ENCODE data around the gene LPIN1.

The LPIN1 gene

GRCh38 chr2:11784747-11785610 is 38.5 kb downstream of the LPIN1 start:
- peak in 1 of 2 donors; percentile 9 for DNase-seq (ENCODE audit: low read depth in 2 of 2)

- no peak for DNase-seq (ENCODE audit: low read depth in 2 of 2)
Observed at GRCh38 chr2:11785611-11785940, 39.1 kb downstream of the LPIN1 start.

DNA sequence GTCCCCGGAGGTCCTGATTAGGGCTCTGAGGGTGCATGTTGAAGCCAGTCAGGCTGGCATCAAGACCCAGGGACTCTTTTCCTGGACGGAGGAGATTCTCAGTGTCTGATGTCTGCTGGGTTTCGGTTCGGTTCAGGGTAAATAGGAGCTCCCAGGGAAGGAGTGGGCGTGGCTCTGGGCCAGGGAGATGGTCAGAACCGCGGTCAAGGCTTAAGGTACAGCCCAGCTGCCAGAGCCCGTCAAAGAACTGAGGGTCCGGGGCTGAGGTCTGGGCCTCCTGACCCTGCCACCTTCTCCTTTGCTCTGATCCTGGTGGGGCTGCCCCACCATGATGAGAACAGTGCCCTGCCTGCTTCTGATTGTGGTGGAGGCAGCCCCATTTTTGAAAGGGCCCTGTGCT is 39.8 kb downstream of the LPIN1 start:
- no peak for DNase-seq (ENCODE audit: low read depth in 2 of 2)

- no peak for DNase-seq (ENCODE audit: low read depth in 2 of 2)
Observed at GRCh38 chr2:11786592-11786991, 40.2 kb downstream of the LPIN1 start.

GRCh38 chr2:11787991-11788390 is 41.6 kb downstream of the LPIN1 start:
- DNase-seq (ENCODE audit: low read depth in 2 of 2): no peak

DNA sequence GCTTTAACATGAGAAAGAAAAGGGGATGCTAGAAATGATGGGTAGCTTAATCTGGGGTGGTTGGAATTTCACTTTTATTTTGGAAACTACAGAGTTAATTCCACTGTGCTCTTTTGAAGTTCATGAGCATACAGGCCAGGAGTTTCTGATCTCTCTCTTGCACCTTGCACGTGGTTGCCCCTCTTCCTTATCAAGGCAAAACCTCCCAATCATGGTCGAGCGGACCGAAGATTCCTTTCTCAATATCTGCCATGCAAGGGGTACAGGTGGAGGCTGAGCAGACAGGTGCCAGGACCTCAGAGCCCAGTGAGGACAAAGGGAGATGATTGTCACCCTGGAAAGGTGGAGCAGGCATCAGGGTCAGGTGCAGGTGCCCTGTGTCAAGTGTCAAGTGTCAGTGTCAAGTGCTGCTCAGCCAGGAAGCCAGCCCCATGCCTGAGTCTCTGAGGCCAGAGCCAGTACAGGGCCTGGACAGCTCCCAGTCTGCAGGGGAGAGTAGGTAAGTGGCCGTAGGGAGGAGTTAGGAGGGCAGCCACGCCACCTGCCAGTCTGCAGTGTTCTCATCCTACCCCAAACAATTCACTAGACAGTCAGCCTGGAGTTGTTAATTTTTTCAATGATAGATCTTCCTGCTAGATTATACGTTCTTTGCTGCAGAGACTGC is 42.2 kb downstream of the LPIN1 start:
- DNase-seq (ENCODE audit: low read depth in 2 of 2): no peak

DNA sequence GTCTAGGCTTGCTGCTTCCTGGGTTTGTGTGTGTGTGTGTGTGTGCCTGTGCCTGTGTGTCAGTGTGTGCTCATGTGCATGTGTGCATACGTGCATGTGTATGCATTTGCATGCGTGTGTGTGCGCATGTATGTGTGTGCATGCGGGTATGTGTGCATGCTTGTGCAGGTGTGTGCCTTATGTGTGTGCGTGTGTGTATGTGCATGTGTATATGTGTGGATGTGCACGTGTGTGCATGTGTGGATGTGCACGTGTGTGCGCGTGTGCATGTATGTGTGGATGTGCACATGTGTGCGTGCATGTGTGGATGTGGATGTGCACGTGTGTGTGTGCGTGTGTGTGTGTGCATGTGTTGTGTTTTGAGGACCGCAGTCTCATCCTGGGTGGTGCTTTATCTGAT is 42.8 kb downstream of the LPIN1 start:
- DNase-seq (ENCODE audit: low read depth in 2 of 2): no peak

- DNase-seq (ENCODE audit: low read depth in 2 of 2): no peak
Observed at GRCh38 chr2:11790228-11790627, 43.8 kb downstream of the LPIN1 start.

- DNase-seq (ENCODE audit: low read depth in 2 of 2): no peak
Observed at GRCh38 chr2:11795590-11795989, 49.2 kb downstream of the LPIN1 start.

GRCh38 chr2:11796190-11797171 is 50.0 kb downstream of the LPIN1 start:
- no peak for DNase-seq (ENCODE audit: low read depth in 2 of 2)

DNA sequence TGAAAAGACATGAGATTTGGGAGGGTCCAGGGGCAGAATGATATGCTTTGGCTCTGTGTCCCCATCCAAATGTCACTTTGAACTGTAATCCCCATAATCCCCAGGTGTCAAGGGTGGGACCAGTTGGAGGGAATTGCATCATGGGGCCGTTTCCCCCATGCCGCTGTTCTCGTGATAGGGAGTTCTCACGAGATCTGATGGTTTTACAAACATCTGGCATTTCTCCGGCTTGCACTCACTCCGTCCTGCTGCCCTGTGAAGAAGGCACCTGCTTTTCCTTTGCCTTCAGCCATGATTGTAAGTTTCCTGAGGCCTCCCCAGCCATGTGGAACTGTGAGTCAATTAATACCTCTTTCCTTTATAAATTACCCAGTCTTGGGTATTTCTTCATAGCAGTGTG is 51.4 kb downstream of the LPIN1 start:
- no peak for DNase-seq (ENCODE audit: low read depth in 2 of 2)

DNA sequence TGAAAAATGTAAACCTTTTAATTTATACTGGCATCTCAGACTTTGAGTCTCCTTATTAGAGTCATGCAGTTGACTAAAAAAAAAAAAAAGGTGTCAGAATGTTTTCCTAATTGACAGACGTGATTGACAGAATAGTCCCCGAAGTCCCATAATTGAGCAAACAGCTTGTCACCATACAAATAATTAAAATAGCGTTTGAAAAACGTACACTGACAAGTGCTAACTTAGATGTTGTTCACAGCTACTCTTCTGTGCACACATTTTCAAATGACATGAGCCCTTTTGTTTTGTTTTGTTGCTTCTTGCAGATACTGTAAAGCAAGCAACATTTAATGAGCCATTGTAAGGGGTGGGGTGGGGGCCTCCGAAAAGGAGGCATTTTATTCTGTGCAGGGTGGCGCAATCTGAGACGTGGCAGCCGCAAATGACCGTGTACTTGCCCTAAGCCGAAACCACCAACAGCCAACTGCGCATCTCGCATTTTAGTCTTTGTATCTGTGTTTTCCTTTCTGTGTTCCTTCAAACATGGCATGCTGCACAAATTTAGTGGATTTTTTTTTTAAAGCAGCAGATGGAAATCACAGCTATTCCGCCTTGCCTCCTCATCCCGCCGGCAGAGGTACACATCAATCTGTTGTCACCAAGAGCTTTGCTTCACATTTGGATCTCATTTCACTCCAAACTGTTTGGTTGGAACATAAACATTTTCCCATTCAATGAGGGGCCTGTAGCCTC is 52.4 kb downstream of the LPIN1 start:
- no peak for DNase-seq (ENCODE audit: low read depth in 2 of 2)

DNA sequence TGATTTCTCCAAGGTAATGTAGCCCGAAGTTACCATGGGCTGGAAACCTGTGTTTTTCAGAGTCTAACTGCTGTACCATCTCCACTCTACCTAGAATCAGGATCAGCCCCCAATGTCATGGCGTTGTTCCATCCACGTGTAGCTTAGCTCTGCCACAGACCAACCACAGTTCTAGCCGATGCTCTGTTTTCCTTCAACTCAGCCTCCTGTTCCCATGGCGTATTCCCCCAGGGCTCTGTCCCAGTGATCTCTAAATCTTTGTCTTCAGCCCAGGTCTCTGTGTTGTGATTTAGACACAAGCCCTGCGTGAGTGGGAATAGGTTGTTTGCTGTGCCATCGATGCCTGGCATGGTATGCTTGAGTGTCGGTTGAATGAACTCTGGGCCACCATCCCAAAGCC is 53.4 kb downstream of the LPIN1 start:
- DNase-seq (ENCODE audit: low read depth in 2 of 2): no peak

GRCh38 chr2:11802782-11803191 is 56.4 kb downstream of the LPIN1 start:
- DNase-seq (ENCODE audit: low read depth in 2 of 2): no peak

- no peak for DNase-seq (ENCODE audit: low read depth in 2 of 2)
Observed at GRCh38 chr2:11805024-11805423, 58.6 kb downstream of the LPIN1 start.

DNA sequence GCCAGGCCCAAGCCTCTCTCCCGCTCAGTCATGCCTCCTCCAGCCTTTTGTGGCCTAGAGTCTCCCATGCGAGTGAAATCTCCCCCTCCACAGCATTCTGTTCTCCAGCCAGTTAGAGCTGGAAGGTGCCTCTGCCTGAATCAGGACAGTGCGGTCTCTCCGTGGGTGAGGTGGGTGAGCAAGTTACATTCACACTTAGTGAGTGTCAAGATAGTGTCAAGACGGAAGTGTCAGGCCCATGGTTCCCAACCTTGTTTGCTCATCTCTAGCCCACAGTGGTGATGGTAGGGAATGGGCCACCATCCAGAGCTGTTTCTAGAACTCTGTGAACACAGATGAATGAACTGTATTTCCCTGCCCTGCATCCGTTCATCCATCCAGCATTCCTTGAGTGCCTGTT is 59.5 kb downstream of the LPIN1 start:
- no peak for DNase-seq (ENCODE audit: low read depth in 2 of 2)

DNA sequence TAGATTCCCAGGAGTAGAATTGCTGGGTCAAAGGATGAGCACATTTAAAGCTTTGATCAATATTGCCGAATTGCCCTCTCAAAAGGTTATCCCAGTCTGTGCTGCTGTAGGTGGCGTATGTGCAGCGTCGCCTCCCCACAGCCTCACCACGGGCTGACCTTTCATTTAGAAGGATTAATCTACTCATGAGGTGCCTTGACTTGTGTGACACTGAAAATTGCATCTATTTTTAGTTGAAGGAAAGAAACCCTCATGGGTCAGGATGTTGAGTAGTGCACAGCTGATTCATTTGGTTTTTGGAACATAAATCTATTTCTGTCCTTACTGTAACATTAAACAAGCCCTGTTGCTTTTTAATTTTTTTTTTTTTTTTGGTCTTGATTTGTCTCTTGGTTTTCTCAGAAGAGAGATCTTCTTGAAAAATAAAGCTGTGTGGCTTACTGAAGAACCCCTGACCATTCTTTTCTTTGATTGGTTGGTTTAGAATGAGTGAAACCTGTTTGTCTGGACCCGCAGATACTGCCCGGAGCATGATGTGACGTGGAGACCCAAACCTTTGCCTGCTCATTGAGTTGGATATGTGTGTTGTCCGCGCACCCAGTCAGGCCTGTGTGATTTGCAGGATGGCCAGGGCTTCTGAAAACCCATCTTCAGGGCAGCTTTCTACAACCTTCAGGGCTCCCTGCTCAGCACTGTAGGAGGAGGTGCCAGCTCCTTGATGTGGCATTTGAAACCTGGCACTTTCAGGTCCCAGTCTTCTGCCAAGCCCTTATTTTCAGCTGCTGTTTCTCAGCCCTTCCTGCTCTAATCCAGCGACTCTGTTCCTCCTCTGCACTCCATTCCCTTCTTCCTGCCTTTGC is 61.0 kb downstream of the LPIN1 start:
- DNase-seq (ENCODE audit: low read depth in 2 of 2): no peak

DNA sequence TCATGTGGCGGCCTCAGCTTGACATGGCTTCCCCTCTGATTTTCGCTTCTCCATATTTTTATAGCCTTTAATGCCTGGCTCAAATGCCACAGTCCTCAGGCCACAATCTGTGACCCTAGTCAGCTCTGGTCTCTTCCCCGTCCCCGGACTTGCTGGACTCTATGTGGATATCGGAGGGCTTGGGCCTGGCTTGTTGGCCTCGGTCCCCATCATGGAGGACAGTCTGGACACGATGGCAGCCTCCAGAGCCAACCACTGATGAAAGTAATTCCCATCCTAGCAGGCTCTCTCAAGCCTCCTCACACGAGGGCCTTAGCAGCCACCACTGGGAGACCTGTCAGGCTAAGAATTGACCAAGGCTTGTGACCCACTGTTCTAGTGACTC is 61.6 kb downstream of the LPIN1 start:
- DNase-seq (ENCODE audit: low read depth in 2 of 2): no peak

DNA sequence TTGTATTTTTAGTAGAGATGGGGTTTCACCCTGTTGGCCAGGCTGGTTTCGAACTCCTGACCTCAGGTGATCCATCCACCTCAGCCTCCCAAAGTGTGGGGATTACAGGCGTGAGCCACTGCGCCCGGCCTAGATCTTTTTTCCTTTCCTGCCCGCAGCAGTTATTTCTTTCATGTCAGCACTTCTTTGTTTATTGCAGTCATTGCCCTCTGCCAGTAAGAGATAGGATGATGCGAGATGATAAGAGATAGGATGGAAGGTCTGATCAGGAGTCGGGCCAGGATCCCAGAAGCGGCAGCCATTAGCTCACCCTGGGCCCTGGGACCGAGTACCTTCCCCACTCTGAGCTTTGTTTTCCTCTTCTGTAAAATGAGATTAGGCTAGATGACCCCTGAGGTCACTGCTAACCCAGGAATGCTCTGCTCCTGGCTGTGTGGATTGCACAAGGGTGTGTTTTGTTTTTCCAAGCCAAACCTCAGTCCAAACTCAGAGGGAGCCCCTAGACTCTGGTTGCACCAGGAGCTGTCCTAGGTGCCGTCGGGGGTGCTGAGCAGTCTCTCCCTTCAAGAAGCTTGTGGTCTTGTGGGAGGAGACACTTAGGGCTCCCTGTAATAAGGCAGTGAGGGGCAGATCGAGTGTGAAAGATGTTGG is 63.3 kb downstream of the LPIN1 start:
- DNase-seq (ENCODE audit: low read depth in 2 of 2): no peak
